Activated T-cell treated with anti-CD3 and anti-CD28 coated beads, Interleukin-2, amount 50 U/mL, for 48 hours (primary cell): ENCODE measurements around the gene SUSD6.

ENCODE experiments used
- DNase-seq, 2 experiments: peaks; one replicate each; pipeline ENCODE4 v3.0.0-alpha.2; 2020

The SUSD6 gene

GRCh38 chr14:69674546-69675244 is 63.3 kb downstream of the SUSD6 start:
- DNase-seq: peak in 1 of 2 experiments; percentile 51

DNA sequence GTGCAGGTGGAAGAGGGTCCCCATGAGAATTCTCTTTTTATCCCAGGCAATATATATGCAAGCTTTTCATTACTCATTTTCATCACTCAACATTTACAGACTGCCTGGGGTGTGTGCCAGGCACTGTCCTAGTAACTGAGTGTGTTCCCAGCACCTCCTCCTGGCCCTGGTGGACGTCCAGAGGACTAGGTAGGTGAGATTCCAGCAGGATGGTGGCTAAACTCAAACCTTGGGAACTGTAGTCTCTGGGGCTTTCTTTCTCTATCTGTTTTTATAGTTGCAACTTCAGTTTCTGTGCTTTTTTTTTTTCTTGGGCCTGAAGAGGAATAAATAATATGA is 63.8 kb downstream of the SUSD6 start:
- peak in 1 of 2 experiments; percentile 44 for DNase-seq

DNA sequence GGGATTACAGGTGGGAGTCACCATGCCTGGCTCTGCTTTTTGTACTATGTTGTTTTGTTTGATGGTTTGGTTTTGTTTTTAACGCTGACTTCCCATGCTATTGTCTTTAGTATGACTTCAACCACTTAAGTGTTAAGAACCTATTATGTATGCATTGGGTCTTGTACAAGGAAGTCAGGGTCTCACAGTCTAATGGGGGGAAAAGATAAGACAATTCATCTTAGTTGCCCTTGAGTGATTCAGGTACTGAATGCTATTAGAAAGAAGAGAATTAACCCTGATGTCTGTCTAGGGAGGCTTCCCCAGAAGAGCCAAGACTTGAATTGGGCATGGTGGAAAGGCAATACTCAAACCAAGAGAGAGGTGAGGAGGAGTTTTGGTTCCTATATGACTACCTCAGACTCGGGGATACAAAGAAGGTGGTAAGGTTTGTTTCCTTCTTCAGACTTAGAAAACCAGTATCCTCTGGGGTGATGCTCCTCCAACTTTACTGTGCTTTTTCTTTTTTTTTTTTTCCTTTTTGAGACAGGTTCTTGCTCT is 64.6 kb downstream of the SUSD6 start:
- no peak for DNase-seq

DNA sequence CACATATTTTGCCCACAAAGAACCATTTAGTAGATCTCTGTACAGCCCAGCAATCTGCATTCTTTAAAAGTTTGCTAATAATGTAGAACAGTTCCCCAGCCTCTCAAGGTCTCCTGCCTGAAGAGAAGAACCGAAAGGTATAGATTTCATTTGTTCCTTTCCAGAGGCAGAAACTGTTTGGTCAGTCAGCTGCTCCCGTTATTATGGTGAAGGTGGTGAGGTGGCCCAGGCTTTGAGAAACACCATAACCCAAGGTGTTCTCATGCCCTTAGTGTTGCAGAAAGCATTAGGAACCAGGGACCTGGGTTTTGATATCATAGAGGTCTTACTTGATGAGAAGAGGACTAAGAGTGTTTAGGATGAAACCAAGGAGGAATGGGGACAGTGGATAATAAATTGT is 65.3 kb downstream of the SUSD6 start:
- DNase-seq: peak in 1 of 2 experiments; percentile 37

GRCh38 chr14:69680297-69680696 is 68.9 kb downstream of the SUSD6 start:
- DNase-seq: no peak

- DNase-seq: peak; percentile 13
Observed at GRCh38 chr14:69682136-69682535, 70.7 kb downstream of the SUSD6 start.

DNA sequence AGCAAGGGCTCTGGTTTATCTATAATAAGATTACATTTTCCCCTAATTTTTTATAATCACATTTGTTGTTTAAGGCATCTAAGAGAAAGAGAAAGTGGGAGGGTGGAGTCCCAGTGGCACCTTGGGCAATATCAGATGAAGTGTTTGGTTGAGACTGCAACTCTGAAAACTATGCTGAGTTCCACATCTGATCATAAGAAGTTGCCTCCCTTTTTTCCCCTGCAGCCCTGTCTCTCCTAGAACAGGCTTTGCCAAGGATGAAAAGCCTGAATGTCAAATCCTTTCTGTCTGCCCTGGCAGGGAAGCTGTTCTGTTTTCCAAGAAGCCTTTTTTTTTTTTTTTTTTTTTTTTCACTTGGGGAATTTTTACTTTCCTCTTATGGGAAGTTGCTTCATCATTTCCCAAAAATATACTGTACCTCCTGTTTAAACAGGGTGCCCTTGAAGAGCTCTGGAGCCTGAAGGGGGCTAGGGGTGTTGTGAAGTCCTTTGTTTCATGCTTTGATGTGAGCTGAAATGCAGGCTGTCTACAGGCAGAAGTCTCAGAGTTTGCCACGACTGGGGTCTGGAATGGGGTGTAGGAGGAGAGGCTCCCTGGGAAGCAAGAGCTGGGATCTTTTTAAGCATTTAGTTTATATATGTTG is 71.3 kb downstream of the SUSD6 start:
- DNase-seq: peak; percentile 17 to 20

DNA sequence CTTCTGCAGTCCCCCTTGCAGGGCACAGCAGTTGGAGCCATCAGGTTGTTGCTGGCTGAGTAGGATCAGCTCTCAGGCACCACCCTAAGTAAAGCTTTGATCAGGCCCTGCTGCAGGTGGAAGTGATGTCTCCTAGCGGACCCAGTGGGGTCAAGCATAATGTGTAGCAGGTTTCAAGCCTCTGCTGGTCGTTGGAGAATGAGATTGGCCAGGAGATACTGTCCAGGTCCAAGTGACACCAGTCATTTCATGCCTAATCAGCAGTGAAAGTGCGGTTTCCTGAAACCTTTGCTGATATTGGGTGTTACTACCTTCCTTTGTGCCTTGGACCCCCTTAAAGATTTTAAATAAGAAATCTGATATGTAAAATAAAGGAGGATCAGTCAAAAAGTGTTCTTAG is 72.6 kb downstream of the SUSD6 start:
- peak; percentile 18 to 30 for DNase-seq

DNA sequence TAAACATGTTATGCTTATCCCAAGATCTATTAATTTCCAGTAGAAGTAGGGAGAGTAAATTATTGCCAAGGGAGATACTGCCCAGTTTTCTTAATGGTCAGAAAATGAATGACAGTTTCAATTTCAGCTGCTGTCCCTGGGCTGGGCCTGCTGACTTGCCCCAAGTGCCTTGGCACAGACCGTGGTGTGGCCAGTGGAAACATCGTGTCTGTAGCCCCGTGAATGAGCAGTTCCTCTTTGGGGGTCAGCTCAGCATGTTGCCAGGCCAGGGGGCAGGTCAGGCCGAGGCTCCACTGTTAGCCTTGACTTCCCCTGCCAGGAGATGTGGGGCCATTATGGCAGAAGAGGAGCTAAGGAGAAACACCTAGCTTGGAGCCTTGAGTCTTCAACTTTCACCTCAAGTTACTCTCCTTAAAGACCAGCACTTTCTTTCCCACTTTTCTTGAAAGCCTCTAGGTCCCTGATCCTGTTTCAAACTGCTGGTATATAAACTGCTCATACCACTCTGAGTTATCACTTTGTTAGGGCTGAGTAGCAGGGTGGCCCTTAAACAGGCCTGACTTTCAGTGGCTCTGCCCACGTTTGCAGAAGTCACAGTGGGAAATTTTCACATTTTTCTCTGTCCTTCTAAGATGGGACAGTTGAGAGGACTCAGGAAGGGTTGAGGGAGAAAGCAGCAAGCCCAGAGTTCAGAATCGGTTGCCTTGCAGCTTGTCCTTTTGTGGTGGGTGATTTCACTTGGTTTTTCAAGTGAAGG is 73.2 kb downstream of the SUSD6 start:
- DNase-seq: peak in 1 of 2 experiments; percentile 29

DNA sequence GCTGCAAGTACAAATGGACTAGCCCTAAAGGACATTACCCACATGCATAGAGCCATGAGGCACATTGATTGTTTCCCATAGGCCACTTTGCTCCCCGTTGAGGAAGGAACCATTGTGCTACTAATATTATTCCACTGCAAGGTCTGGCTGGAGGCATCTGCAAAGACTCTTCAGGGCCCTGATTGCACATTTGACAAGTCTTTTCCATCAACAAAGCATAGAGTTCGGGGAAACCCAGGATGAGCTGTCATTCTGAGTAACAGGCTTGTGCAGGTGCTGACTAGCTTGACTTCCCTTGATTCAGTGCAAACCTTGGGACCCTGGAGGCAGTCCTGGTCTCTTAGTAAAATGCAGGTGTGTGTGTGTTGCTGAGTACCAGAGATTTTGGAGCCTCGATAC is 73.8 kb downstream of the SUSD6 start:
- DNase-seq: peak; percentile 78 to 80

- DNase-seq: peak; percentile 52 to 62
Observed at GRCh38 chr14:69685716-69686115, 74.3 kb downstream of the SUSD6 start.

- DNase-seq: no peak
Observed at GRCh38 chr14:69687606-69688298, 76.4 kb downstream of the SUSD6 start.

- no peak for DNase-seq
Observed at GRCh38 chr14:69688299-69688649, 76.9 kb downstream of the SUSD6 start.

GRCh38 chr14:69690042-69690441 is 78.6 kb downstream of the SUSD6 start:
- DNase-seq: no peak

- DNase-seq: no peak
Observed at GRCh38 chr14:69692594-69692993, 81.2 kb downstream of the SUSD6 start.

DNA sequence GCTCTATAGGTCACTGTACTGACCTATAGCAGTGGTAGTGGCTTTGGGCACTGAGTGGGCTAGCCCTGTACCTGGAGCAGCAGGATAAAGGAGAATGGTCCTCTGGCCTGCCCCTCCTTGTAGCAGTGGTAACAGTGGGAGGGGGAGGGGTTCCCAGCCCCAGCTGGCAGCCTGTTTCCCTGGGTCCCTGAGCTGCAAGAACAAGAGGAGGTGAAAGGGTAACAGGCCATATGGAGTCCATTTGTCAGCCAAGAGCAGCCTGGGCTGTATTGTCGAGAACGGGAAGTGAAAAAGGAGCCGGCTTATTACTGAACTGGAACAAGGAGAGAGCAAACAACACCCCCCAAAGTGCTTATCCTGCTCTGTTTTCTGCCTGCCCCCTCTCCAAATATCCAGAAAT is 81.7 kb downstream of the SUSD6 start:
- DNase-seq: no peak

DNA sequence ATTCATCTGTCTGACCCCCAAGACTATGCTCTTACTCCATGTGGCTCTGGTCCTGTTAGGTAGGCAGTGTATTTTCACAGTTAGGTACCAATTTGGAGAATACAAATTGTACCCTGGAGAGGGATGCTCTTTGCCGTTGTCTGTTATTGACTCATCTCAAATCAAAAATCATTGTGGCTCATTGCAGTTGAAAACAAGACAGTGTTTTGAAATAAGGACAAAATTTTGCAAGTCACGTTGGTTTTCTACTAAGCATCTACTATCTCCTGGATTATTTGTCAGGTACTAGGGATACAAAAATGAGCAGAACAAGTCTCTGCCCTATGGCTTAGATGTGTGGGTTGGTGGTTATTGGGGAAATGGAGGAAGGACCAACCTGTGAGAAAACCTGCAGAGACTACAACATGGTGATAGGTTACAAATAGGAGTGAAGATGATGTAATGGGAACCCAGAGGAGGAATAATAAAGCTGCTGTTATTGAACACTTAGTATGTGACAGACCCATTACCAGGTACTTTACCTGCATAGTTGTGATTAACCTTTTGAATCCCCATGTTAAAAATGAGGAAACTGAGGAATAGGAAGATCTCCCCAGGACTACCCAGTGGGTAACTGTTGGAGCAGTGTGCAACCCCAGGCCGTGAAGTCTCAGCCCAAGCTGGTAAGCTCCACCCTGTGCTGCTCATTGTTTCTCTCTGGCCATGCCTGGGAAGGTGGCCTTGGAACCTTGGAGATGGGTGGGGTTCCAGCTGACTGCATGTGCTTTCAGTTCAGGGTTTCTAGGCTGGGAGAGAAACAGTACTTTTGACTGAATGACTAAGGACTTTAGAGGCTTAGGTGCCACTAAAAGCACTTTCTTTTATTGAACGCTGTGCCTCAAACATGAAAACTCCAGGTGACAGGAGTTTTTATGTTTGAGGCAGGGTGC is 82.7 kb downstream of the SUSD6 start:
- peak in 1 of 2 experiments; percentile 19 for DNase-seq

- DNase-seq: peak in 1 of 2 experiments; percentile 16
Observed at GRCh38 chr14:69694730-69695281, 83.4 kb downstream of the SUSD6 start.

DNA sequence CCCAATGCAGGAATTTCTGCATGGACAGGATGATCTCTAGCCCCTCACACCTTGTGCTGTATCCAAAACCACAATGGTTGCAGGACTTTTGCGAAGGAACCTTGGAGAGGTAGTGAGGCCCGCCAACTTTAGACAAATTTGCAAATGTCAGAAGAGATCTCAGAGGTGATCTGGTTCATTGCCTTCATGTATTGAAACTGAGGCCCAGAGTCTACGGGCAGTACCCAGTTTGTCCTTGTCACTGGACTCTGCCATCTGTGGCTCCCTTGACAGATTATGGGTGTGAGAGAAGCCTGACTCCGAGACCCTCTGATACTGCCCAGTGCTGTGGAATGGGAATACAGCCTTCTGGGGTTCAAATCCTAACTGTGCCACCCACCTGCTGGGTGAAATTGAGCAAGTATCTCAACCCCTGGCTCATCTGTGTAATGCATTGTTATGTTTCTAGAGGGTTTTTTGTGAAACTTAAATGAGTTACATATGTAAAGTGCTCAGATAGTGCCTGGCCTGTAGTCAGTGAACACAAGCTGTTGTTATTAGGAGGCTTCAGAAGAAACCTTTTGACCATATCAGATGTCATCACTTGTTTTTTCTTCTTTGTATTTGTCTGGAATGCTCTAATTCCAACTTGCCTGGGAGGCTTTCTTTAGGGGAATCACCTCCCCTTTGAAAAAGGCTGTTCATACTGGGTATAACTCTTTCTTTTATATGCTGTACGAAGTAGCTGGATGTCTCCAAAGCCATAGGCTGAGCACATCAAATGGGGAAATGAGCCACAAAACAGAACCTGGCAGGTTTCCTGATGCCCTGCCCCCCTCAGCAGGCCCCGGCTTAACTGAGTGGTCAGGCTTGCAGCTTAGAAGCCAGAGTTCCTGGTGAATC is 84.2 kb downstream of the SUSD6 start:
- DNase-seq: peak in 1 of 2 experiments; percentile 16

- DNase-seq: no peak
Observed at GRCh38 chr14:69696204-69696527, 84.8 kb downstream of the SUSD6 start.
